Vagina (tissue), 2 donors: ENCODE results near the gene EIF4H.

Experiments
- POLR2A ChIP-seq, 2 donors: fragments of 450-650 bp; IDR thresholded peaks; one replicate each; pipeline ENCODE4 v1.6.1; 2017; ENCODE audit warnings: antibody characterized with exemption in 2 of 2, mild to moderate bottlenecking in 2 of 2, moderate library complexity in 2 of 2
- POLR2AphosphoS5 ChIP-seq, 2 donors: sonication (generic); formaldehyde crosslinking; IDR thresholded peaks; one replicate each; pipeline ENCODE4 v1.9.0; 2017; ENCODE audit warnings: antibody characterized with exemption in 2 of 2, mild to moderate bottlenecking in 2 of 2, low read depth in 1 of 2; ENCODE audit not compliant: insufficient read depth in 1 of 2
- TF ChIP-seq, protein P1 (sequence below), 3 experiments: fragments of 450-650 bp in 2 of 3; fragments of 200-600 bp in 1 of 3; sonication (generic) in 1 of 3; IDR thresholded peaks; one replicate each; pipeline ENCODE4 v1.5.1; 2017 to 2019; ENCODE audit warnings: antibody characterized with exemption in 3 of 3, mild to moderate bottlenecking in 2 of 3, moderate library complexity in 2 of 3

DNA sequence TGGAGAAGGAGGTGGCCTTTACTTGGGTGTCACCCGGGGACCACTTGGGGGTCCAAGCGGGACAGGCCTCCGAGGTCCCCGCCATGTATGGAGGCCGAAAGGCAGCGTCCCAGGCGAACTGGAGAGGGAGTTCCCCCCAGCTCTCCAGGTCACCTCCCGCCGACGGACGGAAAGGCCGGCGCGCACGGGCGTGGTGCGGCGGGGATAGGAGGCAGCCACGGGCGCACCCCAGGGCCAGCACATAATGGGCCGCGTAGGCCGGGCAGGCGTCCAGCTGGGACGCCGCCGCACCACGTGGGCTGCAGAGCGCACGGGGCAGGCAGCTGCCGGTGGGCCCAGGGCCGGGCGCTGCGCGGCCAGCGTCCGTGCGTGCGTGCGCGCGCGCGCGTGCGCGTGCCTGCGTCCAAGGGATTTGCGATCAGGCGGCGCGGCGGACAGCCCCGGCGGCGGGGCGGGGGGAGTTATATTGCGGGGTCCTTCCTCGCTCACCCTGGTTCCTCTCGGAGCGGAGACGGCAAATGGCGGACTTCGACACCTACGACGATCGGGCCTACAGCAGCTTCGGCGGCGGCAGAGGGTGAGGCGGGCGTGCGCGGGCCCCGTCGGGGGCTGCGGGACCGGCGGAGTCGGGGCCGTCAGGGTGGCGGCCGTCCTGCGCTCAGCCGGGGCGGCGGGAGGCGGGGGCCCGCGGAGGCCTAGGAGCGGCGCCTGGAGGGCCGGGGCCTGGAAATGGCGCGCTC lies at the start of gene EIF4H:
- TF ChIP-seq, protein P1, sequence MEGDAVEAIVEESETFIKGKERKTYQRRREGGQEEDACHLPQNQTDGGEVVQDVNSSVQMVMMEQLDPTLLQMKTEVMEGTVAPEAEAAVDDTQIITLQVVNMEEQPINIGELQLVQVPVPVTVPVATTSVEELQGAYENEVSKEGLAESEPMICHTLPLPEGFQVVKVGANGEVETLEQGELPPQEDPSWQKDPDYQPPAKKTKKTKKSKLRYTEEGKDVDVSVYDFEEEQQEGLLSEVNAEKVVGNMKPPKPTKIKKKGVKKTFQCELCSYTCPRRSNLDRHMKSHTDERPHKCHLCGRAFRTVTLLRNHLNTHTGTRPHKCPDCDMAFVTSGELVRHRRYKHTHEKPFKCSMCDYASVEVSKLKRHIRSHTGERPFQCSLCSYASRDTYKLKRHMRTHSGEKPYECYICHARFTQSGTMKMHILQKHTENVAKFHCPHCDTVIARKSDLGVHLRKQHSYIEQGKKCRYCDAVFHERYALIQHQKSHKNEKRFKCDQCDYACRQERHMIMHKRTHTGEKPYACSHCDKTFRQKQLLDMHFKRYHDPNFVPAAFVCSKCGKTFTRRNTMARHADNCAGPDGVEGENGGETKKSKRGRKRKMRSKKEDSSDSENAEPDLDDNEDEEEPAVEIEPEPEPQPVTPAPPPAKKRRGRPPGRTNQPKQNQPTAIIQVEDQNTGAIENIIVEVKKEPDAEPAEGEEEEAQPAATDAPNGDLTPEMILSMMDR (IDR thresholded peaks at IDR 0.05): no peak
- peak in 1 of 2 donors; percentile 82 for TF ChIP-seq POLR2A (IDR thresholded peaks at IDR 0.05)
- peak in 1 of 2 donors; percentile 86 for TF ChIP-seq POLR2AphosphoS5 (IDR thresholded peaks at IDR 0.05; ENCODE audit: insufficient read depth in 1 of 2, low read depth in 1 of 2)
